ENCODE results near the gene ARL14EP. TPM values are rescaled to one million over a fixed set of nuclear protein-coding genes. Genes with fewer than 3 reads are reported as not detected.
A peak's percentile ranks its signal among the peaks of the same experiment; 100 is the strongest.

Gene ARL14EP
- total RNA-seq, 1 experiment from 2014 or later, result 16.2 TPM

DNA sequence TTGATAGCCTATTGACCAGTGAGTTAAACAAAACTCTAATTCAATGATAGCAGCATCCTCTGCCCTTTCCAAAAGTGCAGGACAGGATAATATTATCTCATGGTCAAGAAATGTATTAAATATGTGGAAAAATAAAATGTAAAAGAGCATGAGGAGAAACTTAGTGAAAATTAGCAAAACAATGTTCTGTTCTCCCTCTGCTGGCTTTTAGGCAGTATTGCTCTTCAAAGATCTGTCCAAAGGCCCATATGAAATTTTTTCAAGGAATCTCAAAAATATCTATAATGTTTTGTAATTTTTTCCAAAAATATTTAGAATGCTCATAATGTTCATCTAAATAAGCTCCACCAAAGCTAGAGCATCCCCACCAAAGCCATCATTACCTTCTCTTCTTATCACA lies 8.3 kb upstream of the ARL14EP start:
- Histone ChIP-seq H3K9me3 (ENCODE audit: insufficient read depth, low read depth) (no peaks in the 10 kb centered on the region), H4K20me1 (ENCODE audit: insufficient read depth) (no peaks in the 10 kb centered on the region), H3K4me1 (replicated peaks; ENCODE audit: insufficient read depth) (no peaks in the 10 kb centered on the region), H3K36me3 (ENCODE audit: low read depth) (no peaks in the 10 kb centered on the region), H3K27me3 (ENCODE audit: insufficient read depth, low read depth) (peaks cover 6% of the 10 kb centered on the region), H3K4me3 (no peak overlapping the region), H3K27ac (no peak overlapping the region), H2AFZ (no peak overlapping the region), H3K79me2 (ENCODE audit: low read depth) (no peaks in the 10 kb centered on the region), H3K4me2 (no peak overlapping the region), H3K9me2 (ENCODE audit: insufficient read depth) (no peaks in the 10 kb centered on the region; the same call in 1 of the 2 replicates), H3F3A (ENCODE audit: insufficient read depth, low read depth) (no peaks in the 10 kb centered on the region)
- intact Hi-C loops (cut with micrococcal nuclease; ENCODE audit: unreplicated experiment), result no loop called here
- CTCF ChIA-PET, result no interaction called here
- TF ChIP-seq, protein P1, sequence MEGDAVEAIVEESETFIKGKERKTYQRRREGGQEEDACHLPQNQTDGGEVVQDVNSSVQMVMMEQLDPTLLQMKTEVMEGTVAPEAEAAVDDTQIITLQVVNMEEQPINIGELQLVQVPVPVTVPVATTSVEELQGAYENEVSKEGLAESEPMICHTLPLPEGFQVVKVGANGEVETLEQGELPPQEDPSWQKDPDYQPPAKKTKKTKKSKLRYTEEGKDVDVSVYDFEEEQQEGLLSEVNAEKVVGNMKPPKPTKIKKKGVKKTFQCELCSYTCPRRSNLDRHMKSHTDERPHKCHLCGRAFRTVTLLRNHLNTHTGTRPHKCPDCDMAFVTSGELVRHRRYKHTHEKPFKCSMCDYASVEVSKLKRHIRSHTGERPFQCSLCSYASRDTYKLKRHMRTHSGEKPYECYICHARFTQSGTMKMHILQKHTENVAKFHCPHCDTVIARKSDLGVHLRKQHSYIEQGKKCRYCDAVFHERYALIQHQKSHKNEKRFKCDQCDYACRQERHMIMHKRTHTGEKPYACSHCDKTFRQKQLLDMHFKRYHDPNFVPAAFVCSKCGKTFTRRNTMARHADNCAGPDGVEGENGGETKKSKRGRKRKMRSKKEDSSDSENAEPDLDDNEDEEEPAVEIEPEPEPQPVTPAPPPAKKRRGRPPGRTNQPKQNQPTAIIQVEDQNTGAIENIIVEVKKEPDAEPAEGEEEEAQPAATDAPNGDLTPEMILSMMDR (conservative IDR thresholded peaks at IDR 0.05), result peak; percentile 67
- no peak for TF ChIP-seq EZH2 (IDR thresholded peaks at IDR 0.05; ENCODE audit: low read depth)
- no peak for DNase-seq
- POLR2A ChIA-PET (ENCODE audit: unreplicated experiment), result no interaction called here
- BruUV-seq (replicated peaks), result no TSS peak

DNA sequence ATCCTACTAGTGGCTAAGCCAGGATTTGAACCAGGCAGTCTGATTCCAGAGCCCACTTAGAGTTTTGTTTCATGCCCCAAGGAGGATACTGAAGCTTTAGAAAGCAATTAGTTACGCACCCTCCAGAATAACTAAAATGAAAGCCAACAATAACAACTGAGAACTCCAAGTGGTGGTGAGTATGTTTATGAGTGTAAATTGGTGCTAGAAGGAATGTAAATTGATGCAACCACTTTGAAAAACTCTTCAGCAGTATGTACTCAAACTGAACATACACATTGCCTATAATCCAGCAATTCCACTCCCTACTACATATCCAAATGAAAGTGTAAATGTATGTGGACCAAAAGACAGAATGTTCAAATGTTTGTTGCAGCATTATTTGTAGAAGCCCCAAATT lies 6.7 kb upstream of the ARL14EP start:
- intact Hi-C loops (cut with micrococcal nuclease; ENCODE audit: unreplicated experiment), result no loop called here
- H3K27ac ChIP-seq, result no peak overlapping the region
- BruUV-seq (replicated peaks), result no TSS peak
- no peak for TF ChIP-seq EZH2 (IDR thresholded peaks at IDR 0.05; ENCODE audit: low read depth)
- TF ChIP-seq, protein P1 (conservative IDR thresholded peaks at IDR 0.05), result no peak
- H4K20me1 ChIP-seq (ENCODE audit: insufficient read depth), result no peaks in the 10 kb centered on the region
- H3K9me2 ChIP-seq (ENCODE audit: insufficient read depth), result no peaks in the 10 kb centered on the region
- H3K9me3 ChIP-seq (ENCODE audit: insufficient read depth, low read depth), result no peaks in the 10 kb centered on the region
- no peak overlapping the region for H3K4me2 ChIP-seq
- no peaks in the 10 kb centered on the region for H3K4me1 ChIP-seq (replicated peaks; ENCODE audit: insufficient read depth)
- no peak overlapping the region for H3K4me3 ChIP-seq
- H3K36me3 ChIP-seq (ENCODE audit: low read depth), result no peaks in the 10 kb centered on the region
- no peaks in the 10 kb centered on the region for H3F3A ChIP-seq (ENCODE audit: insufficient read depth, low read depth)
- DNase-seq, result no peak
- no peaks in the 10 kb centered on the region for H3K79me2 ChIP-seq (ENCODE audit: low read depth)
- CTCF ChIA-PET, result no interaction called here
- no peak overlapping the region for H2AFZ ChIP-seq
- POLR2A ChIA-PET (ENCODE audit: unreplicated experiment), result no interaction called here
- H3K27me3 ChIP-seq (ENCODE audit: insufficient read depth, low read depth), result no peaks in the 10 kb centered on the region

DNA sequence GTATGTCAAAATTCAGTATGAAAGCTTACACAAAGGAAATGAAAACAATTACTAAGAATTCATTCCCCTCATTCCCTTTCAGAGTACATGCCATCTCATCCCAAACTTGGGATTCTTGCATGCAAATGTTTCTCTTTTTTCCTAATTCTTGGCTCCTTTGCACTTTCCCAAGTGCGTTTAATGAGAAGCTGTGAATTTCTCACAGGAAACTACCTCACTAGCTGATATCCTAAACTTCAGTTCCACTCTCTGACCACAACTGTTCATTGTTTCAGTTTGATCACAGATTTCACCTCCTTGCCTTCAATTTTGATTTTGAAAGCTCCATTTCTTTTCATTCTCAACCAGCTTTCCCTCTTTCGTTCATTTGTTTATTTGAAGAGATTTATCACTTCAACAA lies 5.9 kb upstream of the ARL14EP start:
- Histone ChIP-seq H3F3A (ENCODE audit: insufficient read depth, low read depth) (no peaks in the 10 kb centered on the region), H3K27me3 (ENCODE audit: insufficient read depth, low read depth) (no peaks in the 10 kb centered on the region), H3K9me2 (ENCODE audit: insufficient read depth) (no peaks in the 10 kb centered on the region), H4K20me1 (ENCODE audit: insufficient read depth) (no peaks in the 10 kb centered on the region), H2AFZ (no peak overlapping the region), H3K79me2 (ENCODE audit: low read depth) (no peaks in the 10 kb centered on the region), H3K4me1 (replicated peaks; ENCODE audit: insufficient read depth) (peaks cover 2% of the 10 kb centered on the region), H3K4me3 (no peak overlapping the region), H3K9me3 (ENCODE audit: insufficient read depth, low read depth) (no peaks in the 10 kb centered on the region), H3K27ac (no peak overlapping the region), H3K4me2 (no peak overlapping the region), H3K36me3 (ENCODE audit: low read depth) (no peaks in the 10 kb centered on the region)
- ChIA-PET CTCF (no interaction called here), POLR2A (ENCODE audit: unreplicated experiment) (no interaction called here)
- BruUV-seq (replicated peaks), result no TSS peak
- DNase-seq, result no peak
- intact Hi-C loops (cut with micrococcal nuclease; ENCODE audit: unreplicated experiment), result no loop called here
- TF ChIP-seq, protein P1 (conservative IDR thresholded peaks at IDR 0.05), result no peak
- TF ChIP-seq EZH2 (IDR thresholded peaks at IDR 0.05; ENCODE audit: low read depth), result no peak
